B cell (primary cell): ENCODE data around the gene CTNNA2.

Experiments used
- CTCF ChIP-seq: fragments of 200-600 bp; IDR thresholded peaks from one replicate; pipeline ENCODE4 v1.8.0; 2022; ENCODE audit warnings: antibody characterized with exemption, mild to moderate bottlenecking
- EZH2 ChIP-seq: IDR thresholded peaks from 2 replicates; pipeline ENCODE4 v1.6.1; 2012; ENCODE audit warnings: borderline replicate concordance, low read depth, mild to moderate bottlenecking, moderate library complexity, low read length; ENCODE audit not compliant: insufficient read depth, poor library complexity, severe bottlenecking

- TF ChIP-seq CTCF (no peak), EZH2 (no peak)
Observed at GRCh38 chr2:79512442-79513401, at the start of gene CTNNA2.
